GM21447 (cell line): ENCODE data around the gene PHF1.

Experiments used
- ATAC-seq: cut with Tn5 transposase; IDR thresholded peaks from one replicate; pipeline ENCODE4 v1.9.1; 2021; ENCODE audit not compliant: unreplicated experiment

The PHF1 gene

GRCh38 chr6:33430991-33431879, 20.4 kb downstream of the PHF1 start:
- ATAC-seq, result peak; percentile 49

DNA sequence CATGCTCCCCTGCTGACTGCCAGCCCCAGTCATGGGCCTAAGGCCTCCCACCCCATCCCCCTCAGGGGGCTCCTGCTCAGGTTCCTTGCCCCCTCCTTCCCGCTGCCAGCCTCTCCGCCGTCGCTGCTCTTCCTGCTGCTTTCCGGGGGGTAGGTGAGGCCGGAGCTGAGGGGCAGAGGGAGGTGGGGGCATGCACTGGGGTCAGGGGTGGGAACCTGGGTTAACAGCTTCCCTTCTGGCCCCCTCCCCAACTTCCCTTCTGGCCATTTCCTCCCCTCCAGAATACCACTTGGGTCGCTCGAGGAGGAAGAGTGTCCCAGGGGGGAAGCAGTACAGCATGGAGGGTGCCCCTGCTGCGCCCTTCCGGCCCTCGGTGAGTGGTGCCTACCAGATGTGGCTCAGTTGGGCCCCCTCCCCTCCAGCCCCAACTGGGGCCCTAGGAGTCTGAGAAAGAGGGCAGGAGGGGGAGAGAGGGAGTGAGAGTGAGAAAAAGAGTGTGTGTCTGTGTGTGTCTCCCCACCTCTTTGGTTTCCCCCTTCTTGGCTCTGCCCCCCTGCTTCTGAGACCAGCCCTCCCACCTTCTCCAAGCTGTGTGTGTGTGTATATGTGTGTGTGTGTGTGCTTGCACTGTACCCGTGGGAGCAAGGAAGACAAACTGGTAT, 21.2 kb downstream of the PHF1 start:
- ATAC-seq, result no peak

DNA sequence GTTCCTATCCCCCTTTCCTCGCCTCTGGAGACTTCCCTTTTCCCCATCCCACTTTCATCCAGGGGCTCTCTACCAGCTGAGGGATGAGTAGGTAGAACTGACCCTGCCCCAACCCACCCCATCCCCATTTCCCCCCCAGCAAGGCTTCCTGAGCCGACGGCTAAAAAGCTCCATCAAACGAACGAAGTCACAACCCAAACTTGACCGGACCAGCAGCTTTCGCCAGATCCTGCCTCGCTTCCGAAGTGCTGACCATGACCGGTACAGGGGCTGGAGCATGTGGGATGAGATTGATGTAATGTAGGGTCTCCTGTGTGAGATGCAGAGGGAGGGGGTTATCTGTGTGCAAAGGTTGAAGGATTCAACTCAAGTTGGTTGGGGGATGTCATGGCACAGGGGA, 21.7 kb downstream of the PHF1 start:
- ATAC-seq, result no peak

DNA sequence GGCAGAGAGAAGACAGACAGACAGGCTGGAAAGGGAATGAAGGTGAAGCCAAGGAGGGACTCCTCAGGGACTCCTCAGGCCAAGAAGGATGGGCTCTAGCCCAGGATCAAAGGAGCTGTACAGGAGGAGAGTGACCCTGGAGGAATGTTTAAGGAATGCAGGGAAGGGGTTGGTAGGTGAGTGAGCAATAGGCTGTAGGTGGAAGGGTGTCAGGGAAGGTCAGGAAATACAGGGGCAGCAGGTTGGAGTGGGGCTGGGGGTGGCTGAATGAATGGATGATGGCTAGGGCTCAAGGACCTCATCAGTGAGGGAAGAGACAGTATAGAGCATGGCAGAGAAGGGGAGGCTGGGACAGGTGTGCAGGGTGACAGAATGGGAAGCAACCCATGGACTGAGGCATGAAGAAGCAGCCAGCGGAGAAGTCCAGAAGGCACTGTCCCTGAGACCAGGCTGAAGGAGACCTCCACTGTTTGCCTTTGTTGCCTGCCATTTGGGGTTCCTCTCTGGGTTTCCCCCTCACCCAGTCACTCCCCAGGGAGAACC, 22.3 kb downstream of the PHF1 start:
- no peak for ATAC-seq

DNA sequence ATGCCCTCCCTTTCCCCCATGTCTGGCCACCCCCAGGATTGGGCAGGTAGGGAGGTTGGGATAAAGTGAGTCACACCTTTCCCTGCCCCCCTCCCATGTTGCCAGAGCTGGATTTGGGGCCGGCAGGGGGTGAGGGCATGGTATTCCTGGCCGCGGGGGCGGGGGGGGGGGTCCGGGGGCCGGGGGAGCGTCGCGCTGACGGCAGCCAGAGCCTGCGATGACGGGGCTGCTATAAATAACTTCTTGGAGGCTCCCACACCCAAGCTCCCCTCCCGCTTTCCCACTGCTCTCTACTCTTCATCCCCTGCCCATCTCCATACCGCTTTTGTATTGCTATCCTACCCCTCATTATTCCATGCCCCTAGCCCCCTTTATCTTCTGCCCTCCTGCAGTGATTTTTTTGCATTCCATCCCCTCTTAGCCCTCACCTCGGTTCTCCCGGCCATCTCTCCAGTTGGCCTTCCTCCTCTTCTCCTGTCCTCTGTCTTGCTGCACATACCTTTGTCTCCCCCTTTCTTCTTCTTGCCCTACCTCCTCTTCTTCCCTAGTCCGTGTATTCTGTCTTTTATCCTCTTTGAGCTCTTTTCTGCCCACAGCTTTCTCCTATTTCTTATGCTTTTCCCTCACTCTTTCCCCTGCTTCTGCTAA, 22.9 kb downstream of the PHF1 start:
- no peak for ATAC-seq

GRCh38 chr6:33434961-33435360, 24.1 kb downstream of the PHF1 start:
- ATAC-seq, result no peak

GRCh38 chr6:33437666-33438065, 26.9 kb downstream of the PHF1 start:
- no peak for ATAC-seq

DNA sequence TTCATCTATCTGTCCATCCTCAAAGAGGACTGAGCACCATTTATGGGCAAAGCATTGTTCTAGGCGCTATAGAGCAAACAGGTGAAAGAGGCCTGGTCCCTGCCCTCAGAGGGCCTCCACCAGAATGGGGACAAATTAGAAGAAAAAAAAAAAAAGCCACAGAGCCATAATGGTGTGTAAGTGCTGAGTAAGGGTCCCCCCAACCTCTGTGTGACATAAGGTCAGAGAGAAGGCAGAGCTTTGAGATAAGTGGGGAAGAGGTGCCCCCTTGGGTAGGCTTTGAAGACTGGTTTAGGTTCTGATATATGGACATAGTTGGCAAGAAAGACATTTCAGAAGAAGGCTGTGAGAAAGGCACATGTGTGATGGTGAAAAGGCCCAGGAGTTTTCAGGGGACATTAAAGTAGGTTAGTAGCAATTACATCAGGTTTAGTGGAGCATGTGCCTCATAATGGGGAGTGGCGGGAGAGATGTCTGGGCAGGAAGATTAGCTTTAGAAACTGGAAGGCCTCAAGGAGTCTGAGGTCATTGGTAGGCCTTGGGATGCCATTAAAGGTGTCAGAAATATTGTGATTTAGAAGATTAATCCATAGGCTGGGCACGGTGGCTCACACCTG, 28.3 kb downstream of the PHF1 start:
- ATAC-seq, result no peak

DNA sequence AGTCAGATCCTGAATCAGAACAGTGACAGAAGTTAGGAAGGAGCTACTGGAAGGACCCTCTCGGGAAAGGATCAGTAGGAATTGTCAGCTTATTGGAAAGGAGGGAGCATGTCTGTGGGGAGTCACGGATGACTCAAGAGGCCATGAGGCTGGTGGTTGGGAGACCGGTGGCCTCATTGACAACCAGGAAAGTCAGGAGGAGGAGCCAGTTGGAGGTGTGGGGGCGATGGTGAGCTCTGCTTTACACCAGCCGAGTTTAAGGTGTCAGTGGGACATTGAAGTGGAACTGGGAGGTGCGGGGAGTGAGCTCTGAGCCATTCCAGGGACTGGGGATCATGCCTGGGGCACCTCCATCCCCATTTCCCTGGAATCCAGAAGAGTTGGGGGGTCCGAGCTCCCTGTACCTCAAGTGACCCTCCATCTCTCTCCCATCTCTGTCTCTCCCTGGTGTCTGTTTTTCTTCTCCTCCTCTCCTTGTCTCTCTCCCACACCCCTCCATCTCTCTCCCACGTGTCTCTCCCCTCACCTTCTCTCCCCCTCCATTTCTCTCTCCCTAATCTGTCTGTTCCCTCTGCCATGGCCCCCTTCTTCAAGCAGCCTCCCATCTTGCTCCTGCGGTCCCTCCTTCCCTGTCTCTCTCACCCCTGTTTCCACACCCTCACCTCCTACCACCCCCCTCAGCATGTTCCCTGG, 29.3 kb downstream of the PHF1 start:
- ATAC-seq, result no peak

DNA sequence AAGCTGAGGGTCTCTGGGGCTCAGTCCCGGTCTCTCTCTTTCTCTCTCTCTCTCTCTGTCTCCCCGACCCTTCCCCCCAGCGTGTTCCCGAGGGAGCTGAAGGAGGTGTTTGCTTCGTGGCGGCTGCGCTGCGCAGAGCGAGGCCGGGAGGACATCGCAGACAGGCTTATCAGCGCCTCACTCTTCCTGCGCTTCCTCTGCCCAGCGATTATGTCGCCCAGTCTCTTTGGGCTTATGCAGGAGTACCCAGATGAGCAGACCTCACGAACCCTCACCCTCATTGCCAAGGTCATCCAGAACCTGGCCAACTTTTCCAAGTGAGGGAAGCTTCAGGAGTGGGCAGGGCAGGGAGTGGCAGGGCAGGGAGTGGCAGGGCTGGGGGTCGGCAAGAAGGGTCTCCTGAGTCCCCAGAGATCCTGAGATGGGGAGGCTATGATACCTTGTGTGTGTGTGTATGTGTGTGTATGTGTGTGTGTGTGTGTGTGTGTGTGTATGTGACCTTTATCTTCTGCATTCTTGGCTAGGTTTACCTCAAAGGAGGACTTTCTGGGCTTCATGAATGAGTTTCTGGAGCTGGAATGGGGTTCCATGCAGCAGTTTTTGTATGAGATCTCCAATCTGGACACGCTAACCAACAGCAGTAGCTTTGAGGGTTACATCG, 30.0 kb downstream of the PHF1 start:
- no peak for ATAC-seq

DNA sequence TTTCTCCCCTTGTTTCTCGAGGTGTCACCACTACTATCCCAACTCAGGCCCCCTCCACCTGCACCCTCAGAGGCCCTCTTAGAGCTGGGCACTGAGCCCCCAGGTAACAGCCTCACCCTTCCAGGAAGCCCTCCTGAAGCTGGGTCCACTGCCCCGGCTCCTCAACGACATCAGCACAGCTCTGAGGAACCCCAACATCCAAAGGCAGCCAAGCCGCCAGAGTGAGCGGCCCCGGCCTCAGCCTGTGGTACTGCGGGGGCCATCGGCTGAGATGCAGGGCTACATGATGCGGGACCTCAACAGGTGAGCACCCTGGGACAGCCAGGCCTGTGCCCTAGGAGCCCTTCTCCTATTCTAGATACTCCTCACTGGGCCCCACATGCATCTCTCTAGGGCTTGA, 30.6 kb downstream of the PHF1 start:
- ATAC-seq, result no peak

GRCh38 chr6:33442283-33442682, 31.5 kb downstream of the PHF1 start:
- ATAC-seq, result no peak

- ATAC-seq, result no peak
These were observed 32.2 kb downstream of the PHF1 start for GRCh38 chr6:33443025-33443424.

DNA sequence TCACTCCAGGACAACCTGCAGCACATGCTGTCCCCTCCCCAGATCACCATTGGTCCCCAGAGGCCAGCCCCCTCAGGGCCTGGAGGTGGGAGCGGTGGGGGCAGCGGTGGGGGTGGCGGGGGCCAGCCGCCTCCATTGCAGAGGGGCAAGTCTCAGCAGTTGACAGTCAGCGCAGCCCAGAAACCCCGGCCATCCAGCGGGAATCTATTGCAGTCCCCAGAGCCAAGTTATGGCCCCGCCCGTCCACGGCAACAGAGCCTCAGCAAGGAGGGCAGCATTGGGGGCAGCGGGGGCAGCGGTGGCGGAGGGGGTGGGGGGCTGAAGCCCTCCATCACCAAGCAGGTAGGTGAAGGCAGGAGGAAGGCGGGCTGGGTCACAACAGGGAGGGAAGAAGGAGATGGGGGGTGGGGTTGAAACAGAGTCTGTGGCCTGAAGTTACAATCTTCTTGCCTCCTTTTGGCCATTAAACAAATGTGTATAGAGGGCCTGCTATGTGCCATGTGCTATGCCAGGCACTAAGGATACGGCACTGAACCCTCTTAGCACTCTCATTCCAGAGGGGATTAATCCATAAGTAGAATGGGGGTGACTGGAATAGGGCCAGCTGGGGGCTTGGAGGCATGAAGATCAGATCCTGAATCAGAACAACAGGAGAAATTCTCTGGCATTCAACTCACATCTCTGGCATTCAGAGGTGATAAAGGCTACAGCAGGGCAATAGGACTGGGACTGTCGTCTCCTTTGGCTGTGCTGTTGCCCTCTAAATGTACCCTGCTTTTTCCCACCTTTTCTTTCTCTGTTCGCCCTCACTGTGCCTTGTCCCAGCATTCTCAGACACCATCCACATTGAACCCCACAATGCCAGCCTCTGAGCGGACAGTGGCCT, 33.0 kb downstream of the PHF1 start:
- no peak for ATAC-seq

DNA sequence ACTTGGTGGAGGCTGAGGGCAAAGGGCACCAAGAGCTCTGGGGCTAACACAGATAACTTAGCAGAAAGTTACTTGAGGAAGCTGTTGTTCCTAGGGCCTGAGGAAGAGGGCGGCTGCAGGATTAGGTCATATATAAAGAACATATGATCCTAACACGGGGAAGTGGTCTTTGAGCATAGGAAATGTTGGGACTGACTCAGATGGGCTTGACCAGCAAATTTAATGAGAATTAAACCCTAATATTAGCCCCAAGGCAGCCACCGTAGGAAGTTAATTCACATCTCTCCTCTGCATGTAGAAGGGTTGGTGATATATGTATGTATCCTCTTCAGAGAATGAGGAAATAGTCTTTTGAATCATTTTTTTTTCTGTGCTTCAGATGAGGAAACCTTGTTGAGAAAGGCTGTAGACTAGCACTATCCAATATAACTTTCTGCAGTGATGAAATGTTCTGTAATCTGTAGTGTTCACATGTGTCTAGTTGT, 34.3 kb downstream of the PHF1 start:
- ATAC-seq, result no peak

DNA sequence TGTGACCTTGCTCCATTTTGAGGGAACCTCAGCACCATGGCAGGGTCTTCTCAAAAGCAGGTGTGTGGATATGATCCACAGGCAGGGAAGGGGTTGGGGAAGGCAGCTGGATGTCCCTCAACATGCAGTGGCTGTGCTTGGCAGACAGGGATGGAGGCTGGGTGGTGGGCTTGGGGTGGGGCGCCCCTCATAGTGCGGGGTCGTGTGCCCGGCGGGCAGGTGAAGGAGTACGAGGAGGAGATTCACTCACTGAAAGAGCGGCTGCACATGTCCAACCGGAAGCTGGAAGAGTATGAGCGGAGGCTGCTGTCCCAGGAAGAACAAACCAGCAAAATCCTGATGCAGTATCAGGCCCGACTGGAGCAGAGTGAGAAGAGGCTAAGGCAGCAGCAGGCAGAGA, 35.5 kb downstream of the PHF1 start:
- ATAC-seq, result no peak

DNA sequence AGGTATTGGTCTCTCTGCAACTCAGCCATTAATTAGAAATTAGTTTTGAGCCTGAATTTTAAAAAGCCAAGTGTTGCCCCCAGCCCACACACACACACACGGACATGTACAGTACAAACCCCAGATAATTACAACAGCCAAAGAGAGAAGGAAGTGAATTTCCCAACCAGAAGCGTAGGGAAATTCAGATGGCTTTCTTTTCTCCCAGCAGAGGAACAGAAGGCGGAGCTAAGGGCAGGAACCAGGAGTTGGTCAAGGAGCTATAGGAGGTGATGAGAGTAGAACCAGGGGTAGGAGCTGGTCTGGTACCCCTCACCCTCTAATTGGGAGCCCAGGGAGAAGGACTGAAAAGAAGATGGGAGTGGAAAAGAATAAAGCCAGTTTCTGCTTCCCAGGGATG, 39.6 kb downstream of the PHF1 start:
- no peak for ATAC-seq

DNA sequence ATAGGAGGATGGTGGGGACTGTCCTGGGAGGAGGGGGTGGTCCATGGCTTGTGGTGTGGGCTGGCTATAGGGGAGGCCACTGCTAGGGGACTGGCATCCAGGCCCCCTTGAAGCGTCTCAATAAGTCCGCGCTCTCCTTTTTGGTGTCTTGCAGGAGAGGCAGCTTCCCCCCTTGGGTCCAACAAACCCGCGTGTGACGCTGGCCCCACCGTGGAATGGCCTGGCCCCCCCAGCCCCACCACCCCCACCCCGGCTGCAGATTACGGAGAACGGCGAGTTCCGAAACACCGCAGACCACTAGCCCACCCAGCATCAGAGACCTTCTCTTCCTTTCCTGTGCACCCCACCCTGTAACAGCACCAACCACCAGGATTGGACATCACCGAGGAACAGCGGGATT, 40.8 kb downstream of the PHF1 start:
- no peak for ATAC-seq

GRCh38 chr6:33452496-33452895, 41.7 kb downstream of the PHF1 start:
- ATAC-seq, result no peak
